Heart left ventricle (tissue), 16 donors: Measurements from ENCODE around the gene RBM18. TPM values are rescaled to one million over a fixed set of nuclear protein-coding genes. Genes with fewer than 3 reads are reported as not detected.
A peak's percentile ranks its signal among the peaks of the same experiment; 100 is the strongest.

ENCODE experiments used
- ATAC-seq, 4 donors: fragments of 200-7000 bp; cut with Tn5 transposase; one replicate each; pipeline ENCODE4 v1.9.1; 2020 to 2022; ENCODE audit warnings: moderate library complexity in 4 of 4, mild to moderate bottlenecking in 3 of 4, moderate number of reproducible peaks in 1 of 4
- DNase-seq, 5 donors: peaks; one replicate each; pipeline ENCODE4 v3.0.0-alpha.2; 2020
- H3K27ac ChIP-seq, 12 donors: fragments of 200-600 bp; sonication (generic) in 4 of 12; one replicate each; pipeline versions ENCODE4 v1.5.0 to v1.8.0; 2016 to 2022; ENCODE audit warnings: mild to moderate bottlenecking in 2 of 12
- H3K27me3 ChIP-seq, 9 donors: fragments of 200-600 bp; sonication (generic) in 2 of 9; one replicate each; pipeline versions ENCODE4 v1.5.1 to v1.8.0; 2016 to 2022; ENCODE audit warnings: mild to moderate bottlenecking in 3 of 9
- H3K36me3 ChIP-seq, 9 donors: fragments of 200-600 bp; sonication (generic) in 2 of 9; one replicate each; pipeline versions ENCODE4 v1.5.0 to v1.8.0; 2018 to 2022; ENCODE audit warnings: mild to moderate bottlenecking in 2 of 9
- H3K4me1 ChIP-seq, 12 donors: fragments of 200-600 bp; sonication (generic) in 4 of 12; one replicate each; pipeline versions ENCODE4 v1.5.0 to v1.8.0; 2016 to 2022; ENCODE audit warnings: mild to moderate bottlenecking in 3 of 12
- H3K4me3 ChIP-seq, 12 donors: fragments of 200-600 bp; sonication (generic) in 4 of 12; one replicate each; pipeline versions ENCODE4 v1.5.0 to v1.8.0; 2017 to 2022; ENCODE audit warnings: mild to moderate bottlenecking in 9 of 12, moderate library complexity in 4 of 12
- H3K9me3 ChIP-seq, 12 donors: fragments of 200-600 bp; sonication (generic) in 4 of 12; one replicate each; pipeline versions ENCODE4 v1.5.0 to v1.8.0; 2016 to 2022; ENCODE audit warnings: mild to moderate bottlenecking in 1 of 12
- CTCF ChIP-seq, 12 donors: fragments of 200-600 bp; sonication (generic) in 4 of 12; IDR thresholded peaks; one replicate each; pipeline versions ENCODE4 v1.5.0 to v1.8.0; 2018 to 2022; ENCODE audit warnings: antibody characterized with exemption in 12 of 12, mild to moderate bottlenecking in 5 of 12
- POLR2A ChIP-seq, 2 donors: fragments of 450-650 bp; IDR thresholded peaks; one replicate each; pipeline ENCODE4 v1.6.1; 2017; ENCODE audit warnings: antibody characterized with exemption in 2 of 2, mild to moderate bottlenecking in 2 of 2, moderate library complexity in 2 of 2
- WGBS, 4 donors: extraction: QIAGEN DNeasy Blood & Tissue Kit in 2 of 4; methylation state at CpG; one replicate each; pipeline versions ENCODE4 v1.1.5 to v1.1.7; 2013 to 2018; 5-methylcytosine and 5-hydroxymethylcytosine counted together
- intact Hi-C, 10 donors: fragments of 100-400 bp; cut with DNase I; formaldehyde crosslinking; loops; one replicate each; pipeline versions ENCODE4 v1.11.1 to v1.14.2; 2022
- polyA plus RNA-seq, 2 donors: library from polyadenylated mRNA; stranded (reverse); fragments of 200-250 nt; gene quantifications; one replicate each; pipeline ENCODE4 v1.2.3, GENCODE V29; 2013
- total RNA-seq, 9 donors: library from RNA; depleted of rRNA in 2 of 9; stranded (reverse); fragments of >200 nt in 2 of 9; fragmentation: NEBNext Ultra II Directional in 3 of 9; extraction: Animal tissue kit (Norgen Biotek cat#: 25700) in 3 of 9; gene quantifications; one replicate each; pipeline versions ENCODE4 v1.1.0 to v1.2.4, GENCODE V29; 2016 to 2023
- donor health status: ischemic (EF 13 %, LVEDD 7.1; RV severe dilation, severe dysfunction).
- donor health status: healthy with polysubstance abuse.
- donor health status: DM: no; HTN: yes; CAD: no.
- donor health status: DM: no; HTN: no; CAD: no.
- donor health status: ischemic (EF 25% LVEDD 6.9; RV normal size, moderate dysfunction).
- donor health status: ischemic (EF 25% LVEDD 5.7; RV mildly dilated, moderate dysfunction).
- donor health status: healthy.
- donor health status: DM: yes; HTN: yes; CAD: no.
- donor health status: ischemic (EF 35%, LVEDD 5.7; RV mildly dilated, moderate dysfunction).
- donor health status: nonischemic (EF 11% LVEDD 7.7; RV severe dilation, severe dysfunction).
- donor health status: DM: yes; HTN: yes; CAD: no.
- donor health status: PGD.
- donor health status: ischemic (EF 29% LVEDD 5.4; RV normal size, mild dysfunction).
- donor health status: nonischemic (EF 23%, LVEDD 6.1; RV moderate dilation, normal function).

RBM18 gene
- total and polyA plus RNA-seq, 11 donors = 7.9 to 49.0 (median 36.1) TPM

- TF ChIP-seq POLR2A (IDR thresholded peaks at IDR 0.05) (no peak), CTCF (IDR thresholded peaks at IDR 0.05) (no peak)
- Histone ChIP-seq H3K4me3 (no peak overlapping the region), H3K9me3 (no peaks in the 10 kb centered on the region), H3K36me3 (peaks cover 0 to 99% (median 91%) of the 10 kb centered on the region in 9 donors), H3K4me1 (peaks cover 0 to 17% (median 0%) of the 10 kb centered on the region in 12 donors), H3K27me3 (no peaks in the 10 kb centered on the region), H3K27ac (no peak overlapping the region)
- intact Hi-C loops = loop anchor here in 1 of 10 donors (10.0 kb wide), 1 partner anchor 63 kb away; no protein-coding TSS in a partner anchor
- ATAC-seq = no peak
- no peak for DNase-seq
- 97 to 99% (median 98%) methylated on average over 3 of the region's 3 CpGs for WGBS, 4 donors
Observed at GRCh38 chr9:122291458-122291857, 26.8 kb upstream of the RBM18 start.

- no peak overlapping the region for H3K27ac ChIP-seq
- no peak for DNase-seq
Observed at GRCh38 chr9:122287214-122287720, 22.6 kb upstream of the RBM18 start.

GRCh38 chr9:122286764-122287163, 22.1 kb upstream of the RBM18 start:
- whole genome bisulfite sequencing, 4 donors = 81 to 87% (median 87%) methylated on average over 1 of the region's 1 CpG
- no peak for ATAC-seq
- TF ChIP-seq CTCF (IDR thresholded peaks at IDR 0.05) (no peak), POLR2A (IDR thresholded peaks at IDR 0.05) (no peak)
- no peaks in the 10 kb centered on the region for H3K9me3 ChIP-seq
- H3K4me1 ChIP-seq = peaks cover 0 to 25% (median 9%) of the 10 kb centered on the region in 12 donors
- no peak for DNase-seq
- H3K36me3 ChIP-seq = peaks cover 0 to 96% (median 79%) of the 10 kb centered on the region in 9 donors
- H3K4me3 ChIP-seq = no peak overlapping the region
- no peak overlapping the region for H3K27ac ChIP-seq
- intact Hi-C loops = no loop called here
- no peaks in the 10 kb centered on the region for H3K27me3 ChIP-seq

More at GRCh38 chr9:122287214-122287720, 22.6 kb upstream of the RBM18 start:
- peaks cover 0 to 20% (median 6%) of the 10 kb centered on the region in 12 donors for H3K4me1 ChIP-seq
- H3K4me3 ChIP-seq = no peak overlapping the region
- intact Hi-C loops = no loop called here
- ATAC-seq = no peak
- TF ChIP-seq POLR2A (IDR thresholded peaks at IDR 0.05) (no peak), CTCF (IDR thresholded peaks at IDR 0.05) (no peak)
- 78 to 100% (median 93%) methylated on average over 1 of the region's 1 CpG for WGBS, 4 donors
- no peaks in the 10 kb centered on the region for H3K9me3 ChIP-seq
- no peaks in the 10 kb centered on the region for H3K27me3 ChIP-seq
- H3K36me3 ChIP-seq = peaks cover 0 to 96% (median 84%) of the 10 kb centered on the region in 9 donors

GRCh38 chr9:122281368-122281767, 16.7 kb upstream of the RBM18 start:
- DNase-seq = no peak
- Histone ChIP-seq H3K27me3 (no peaks in the 10 kb centered on the region), H3K27ac (peak overlapping the region in 8 of 12 donors; percentile 31 to 68 (median 48)), H3K9me3 (peaks cover 0 to 19% (median 9%) of the 10 kb centered on the region in 12 donors), H3K4me3 (peak overlapping the region in 1 of 12 donors; percentile 4), H3K36me3 (peaks cover 0 to 57% (median 50%) of the 10 kb centered on the region in 9 donors), H3K4me1 (peaks cover 0 to 33% (median 10%) of the 10 kb centered on the region in 12 donors)
- ATAC-seq = peak; percentile 64 to 80 (median 75)
- WGBS, 4 donors = 49 to 62% (median 59%) methylated on average over 5 of the region's 5 CpGs
- intact Hi-C loops = no loop called here
- TF ChIP-seq CTCF (IDR thresholded peaks at IDR 0.05) (no peak), POLR2A (IDR thresholded peaks at IDR 0.05) (no peak)
